CD4-positive, alpha-beta T cell (primary cell): Measurements from ENCODE around the gene M1AP. TPM values are rescaled to one million over a fixed set of nuclear protein-coding genes. Genes with fewer than 3 reads are reported as not detected.

ENCODE experiments used
- ATAC-seq: fragments of 200-7000 bp; cut with Tn5 transposase; one replicate; pipeline ENCODE4 v1.10.0; 2022; ENCODE audit warnings: mild to moderate bottlenecking; ENCODE audit not compliant: poor library complexity
- CTCF ChIA-PET: fragments of 350-600 bp; sonication (Branson Sonifier 250); formaldehyde crosslinking; loops from one replicate; lab custom pipeline; 2021; ENCODE audit warnings: antibody characterized with exemption, inconsistent platforms; lab: Charles Lee
- POLR2A ChIA-PET: fragments of 350-600 bp; sonication (Branson Sonifier 250); formaldehyde crosslinking; loops from one replicate; lab custom pipeline; 2021; ENCODE audit warnings: antibody characterized with exemption, inconsistent platforms; lab: Charles Lee
- DNase-seq, 14 experiments: peaks; one replicate each; pipeline ENCODE4 v3.0.0-alpha.2; 2013 to 2020; ENCODE audit warnings: mixed read lengths in 2 of 14
- H3K27ac ChIP-seq, 2 donors: one replicate each; pipeline versions ENCODE4 v1.5.1 to v1.7.0; 2013; ENCODE audit warnings: low read length in 2 of 2, low read depth in 1 of 2, mild to moderate bottlenecking in 1 of 2
- H3K27me3 ChIP-seq, 2 experiments: 1 replicate in 1 of 2; 2 replicates in 1 of 2; pipeline versions ENCODE4 v1.6.1 to v1.7.0; 2013; ENCODE audit warnings: low read length in 2 of 2, control low read depth in 1 of 2, mild to moderate bottlenecking in 1 of 2, moderate library complexity in 1 of 2; ENCODE audit not compliant: insufficient read depth in 2 of 2, control insufficient read depth in 1 of 2
- H3K36me3 ChIP-seq: one replicate; pipeline ENCODE4 v1.6.1; 2013; ENCODE audit warnings: low read length, control low read depth; ENCODE audit not compliant: insufficient read depth
- H3K4me1 ChIP-seq: one replicate; pipeline ENCODE4 v1.6.1; 2013; ENCODE audit warnings: low read length, control low read depth; ENCODE audit not compliant: insufficient read depth
- H3K4me3 ChIP-seq: one replicate; pipeline ENCODE4 v1.5.1; 2013; ENCODE audit warnings: mild to moderate bottlenecking, low read length, moderate library complexity
- H3K9me3 ChIP-seq, 2 experiments: 1 replicate in 1 of 2; 2 replicates in 1 of 2; pipeline versions ENCODE4 v1.6.1 to v1.7.0; 2013; ENCODE audit warnings: low read length in 2 of 2, mild to moderate bottlenecking in 2 of 2, control low read depth in 1 of 2, moderate library complexity in 1 of 2; ENCODE audit not compliant: control insufficient read depth in 1 of 2, insufficient read depth in 1 of 2
- H3K27ac Mint-ChIP-seq: one replicate; pipeline ENCODE4 v1.8.0; 2020; ENCODE audit warnings: mixed read lengths
- H3K27me3 Mint-ChIP-seq: one replicate; pipeline ENCODE4 v1.8.0; 2021; ENCODE audit warnings: mixed read lengths
- H3K36me3 Mint-ChIP-seq: one replicate; pipeline ENCODE4 v1.8.0; 2021; ENCODE audit warnings: low read depth, mixed read lengths
- H3K4me1 Mint-ChIP-seq: one replicate; pipeline ENCODE4 v1.8.0; 2021; ENCODE audit warnings: low read depth, mixed read lengths
- H3K4me3 Mint-ChIP-seq: one replicate; pipeline ENCODE4 v1.8.0; 2020; ENCODE audit warnings: mild to moderate bottlenecking, mixed read lengths
- H3K9me3 Mint-ChIP-seq: one replicate; pipeline ENCODE4 v1.8.0; 2020; ENCODE audit warnings: mixed read lengths
- CTCF ChIP-seq: fragments of 200-600 bp; IDR thresholded peaks from one replicate; pipeline ENCODE4 v1.8.0; 2022; ENCODE audit warnings: antibody characterized with exemption, mild to moderate bottlenecking
- intact Hi-C, 2 experiments: fragments of 100-400 bp; cut with DNase I in 1 of 2; cut with micrococcal nuclease in 1 of 2; formaldehyde crosslinking; loops; one replicate each; pipeline versions ENCODE4 v1.15.1 to v1.9.0; 2023 to 2025; cut with DNase I, micrococcal nuclease
- total RNA-seq, 174 experiments: library from RNA in 2 of 174; stranded (reverse) in 2 of 174; gene quantifications; one replicate each; pipeline ENCODE4 v1.2.3 and lab custom pipeline; 2021 to 2026

Gene M1AP
- total RNA-seq, 2 experiments from 2014 or later = not detected

GRCh38 chr2:74628538-74629105 is 19.5 kb downstream of the M1AP start:
- no peak for ATAC-seq
- no peaks in the 10 kb centered on the region for H3K36me3 Mint-ChIP-seq
- H3K27ac ChIP-seq = no peak overlapping the region
- H3K4me1 ChIP-seq = no peaks in the 10 kb centered on the region
- no peaks in the 10 kb centered on the region for H3K27me3 ChIP-seq
- intact Hi-C loops = no loop called here
- H3K4me3 ChIP-seq = no peak overlapping the region
- no peak for TF ChIP-seq CTCF
- H3K27ac Mint-ChIP-seq = no peak overlapping the region
- H3K4me1 Mint-ChIP-seq = no peaks in the 10 kb centered on the region
- POLR2A ChIA-PET = interaction anchor here (0.6 kb wide), 1 partner anchor 1812 kb away, joined by 4 read pairs; no protein-coding TSS in a partner anchor
- no peak overlapping the region for H3K4me3 Mint-ChIP-seq
- H3K27me3 Mint-ChIP-seq = no peaks in the 10 kb centered on the region
- H3K36me3 ChIP-seq = no peaks in the 10 kb centered on the region
- CTCF ChIA-PET = interaction anchor here (1.7 kb wide), 1 partner anchor 10 kb away, joined by 4 read pairs; no protein-coding TSS in a partner anchor
- no peaks in the 10 kb centered on the region for H3K9me3 ChIP-seq
- no peaks in the 10 kb centered on the region for H3K9me3 Mint-ChIP-seq
- no peak for DNase-seq

- ATAC-seq (no peak), DNase-seq (no peak)
- H3K4me1 Mint-ChIP-seq = no peaks in the 10 kb centered on the region
- ChIA-PET POLR2A (interaction anchor here (0.7 kb wide), 1 partner anchor 360 kb away, joined by 3 read pairs; no protein-coding TSS in a partner anchor), CTCF (no interaction called here)
- intact Hi-C loops = no loop called here
- H3K27ac ChIP-seq = no peak overlapping the region
- H3K27me3 Mint-ChIP-seq = no peaks in the 10 kb centered on the region
- no peak for TF ChIP-seq CTCF
- H3K4me1 ChIP-seq = no peaks in the 10 kb centered on the region
- H3K9me3 ChIP-seq = no peaks in the 10 kb centered on the region
- H3K36me3 ChIP-seq = no peaks in the 10 kb centered on the region
- H3K36me3 Mint-ChIP-seq = no peaks in the 10 kb centered on the region
- no peak overlapping the region for H3K27ac Mint-ChIP-seq
- no peak overlapping the region for H3K4me3 Mint-ChIP-seq
- no peaks in the 10 kb centered on the region for H3K9me3 Mint-ChIP-seq
- no peak overlapping the region for H3K4me3 ChIP-seq
- no peaks in the 10 kb centered on the region for H3K27me3 ChIP-seq
These were observed 22.3 kb downstream of the M1AP start for GRCh38 chr2:74625658-74626425.

- no peak overlapping the region for H3K27ac ChIP-seq
- peaks cover 7% of the 10 kb centered on the region for H3K27me3 Mint-ChIP-seq
- H3K36me3 ChIP-seq = no peaks in the 10 kb centered on the region
- ATAC-seq = no peak
- H3K36me3 Mint-ChIP-seq = no peaks in the 10 kb centered on the region
- no peak overlapping the region for H3K4me3 Mint-ChIP-seq
- no peaks in the 10 kb centered on the region for H3K4me1 Mint-ChIP-seq
- no peak for TF ChIP-seq CTCF
- H3K27ac Mint-ChIP-seq = no peak overlapping the region
- H3K4me3 ChIP-seq = no peak overlapping the region
- H3K27me3 ChIP-seq = peaks cover 0 to 7% of the 10 kb centered on the region in 2 experiments
- no peaks in the 10 kb centered on the region for H3K4me1 ChIP-seq
- POLR2A ChIA-PET = no interaction called here
- H3K9me3 ChIP-seq = no peaks in the 10 kb centered on the region
- CTCF ChIA-PET = no interaction called here
- intact Hi-C loops = no loop called here
- H3K9me3 Mint-ChIP-seq = no peaks in the 10 kb centered on the region
- no peak for DNase-seq
These were observed 27.5 kb downstream of the M1AP start for GRCh38 chr2:74620671-74621070.
